Natural killer cell (primary cell): ENCODE measurements around the gene AK9. TPM values are rescaled to one million over a fixed set of nuclear protein-coding genes. Genes with fewer than 3 reads are reported as not detected.
"Not testable (repeated sequence)": the region's sequence is repeated elsewhere in the genome, so short reads cannot be mapped to it uniquely, and the experiment has no call there.

Experiments used
- ATAC-seq, 3 donors: fragments of 150-1000 bp in 2 of 3; fragments of 200-7000 bp in 1 of 3; cut with Tn5 transposase; 1 replicate in 1 of 3; 2 replicates in 2 of 3; pipeline ENCODE4 v1.10.0; 2021; ENCODE audit warnings: mild to moderate bottlenecking in 2 of 3, moderate library complexity in 2 of 3
- DNase-seq, 2 donors: peaks; one replicate each; pipeline versions ENCODE4 v3.0.0 to v3.0.0-alpha.2; 2013 to 2021; ENCODE audit warnings: mixed read lengths in 1 of 2
- H3K27ac ChIP-seq: one replicate; pipeline ENCODE4 v1.5.1; 2013; ENCODE audit warnings: mild to moderate bottlenecking, low read length
- H3K27me3 ChIP-seq: one replicate; pipeline ENCODE4 v1.6.1; 2013; ENCODE audit warnings: low read length; ENCODE audit not compliant: control insufficient read depth, insufficient read depth
- H3K36me3 ChIP-seq: one replicate; pipeline ENCODE4 v1.6.1; 2013; ENCODE audit warnings: low read length; ENCODE audit not compliant: control insufficient read depth, insufficient read depth
- H3K4me1 ChIP-seq: one replicate; pipeline ENCODE4 v1.6.1; 2013; ENCODE audit warnings: low read length; ENCODE audit not compliant: control insufficient read depth, insufficient read depth
- H3K4me3 ChIP-seq: one replicate; pipeline ENCODE4 v1.5.1; 2013; ENCODE audit warnings: low read length
- H3K9me3 ChIP-seq: one replicate; pipeline ENCODE4 v1.6.1; 2013; ENCODE audit warnings: low read length; ENCODE audit not compliant: control insufficient read depth, insufficient read depth
- H3K27ac Mint-ChIP-seq, 2 donors: one replicate each; pipeline ENCODE4 v1.8.0; 2022; ENCODE audit warnings: mild to moderate bottlenecking in 2 of 2, mixed read lengths in 2 of 2, moderate library complexity in 1 of 2
- H3K27me3 Mint-ChIP-seq, 2 donors: one replicate each; pipeline ENCODE4 v1.8.0; 2022; ENCODE audit warnings: low read depth in 2 of 2, mixed read lengths in 2 of 2
- H3K36me3 Mint-ChIP-seq: one replicate; pipeline ENCODE4 v1.8.0; 2022; ENCODE audit warnings: mixed read lengths
- H3K4me1 Mint-ChIP-seq, 2 donors: one replicate each; pipeline ENCODE4 v1.8.0; 2022; ENCODE audit warnings: mixed read lengths in 2 of 2
- H3K4me3 Mint-ChIP-seq: one replicate; pipeline ENCODE4 v1.8.0; 2022; ENCODE audit warnings: mild to moderate bottlenecking, moderate library complexity, mixed read lengths
- H3K9me3 Mint-ChIP-seq, 2 donors: one replicate each; pipeline ENCODE4 v1.8.0; 2022; ENCODE audit warnings: mixed read lengths in 2 of 2
- CTCF ChIP-seq: fragments of 200-600 bp; IDR thresholded peaks from one replicate; pipeline ENCODE4 v1.8.0; 2022; ENCODE audit warnings: antibody characterized with exemption
- WGBS: methylation state at CpG from one replicate; pipeline ENCODE4 v1.1.7; 2013; ENCODE audit warnings: missing lambda C conversion rate; ENCODE audit not compliant: insufficient coverage; 5-methylcytosine and 5-hydroxymethylcytosine counted together
- intact Hi-C: fragments of 100-400 bp; cut with micrococcal nuclease; formaldehyde crosslinking; loops from one replicate; pipeline ENCODE4 v1.14.2; 2022
- total RNA-seq, 4 donors: library from RNA; stranded (reverse); fragments of 120-200 nt in 1 of 4; gene quantifications; one replicate each; pipeline versions ENCODE4 v1.2.3 to v1.2.4, GENCODE V29; 2013 to 2022

Gene AK9
- total RNA-seq, 3 donors from 2014 or later (not counting 1 experiment from before 2014, with no cell fraction given) = 14.0 to 19.2 (median 14.2) TPM

GRCh38 chr6:109714166-109714565, 23.2 kb upstream of the AK9 start:
- H3K27ac ChIP-seq = no peak overlapping the region
- DNase-seq = no peak
- no peak for TF ChIP-seq CTCF
- Mint-ChIP-seq H3K4me3 (peak overlapping the region; percentile 58), H3K27ac (no peak overlapping the region), H3K9me3 (no peaks in the 10 kb centered on the region), H3K4me1 (peaks cover 39 to 47% of the 10 kb centered on the region in 2 donors), H3K36me3 (peaks cover 14% of the 10 kb centered on the region), H3K27me3 (no peaks in the 10 kb centered on the region)
- H3K27me3 ChIP-seq = no peaks in the 10 kb centered on the region
- no peaks in the 10 kb centered on the region for H3K4me1 ChIP-seq
- ATAC-seq = no peak
- WGBS = 91% methylated on average over 1 of the region's 3 CpGs
- H3K9me3 ChIP-seq = no peaks in the 10 kb centered on the region
- peaks cover 20% of the 10 kb centered on the region for H3K36me3 ChIP-seq
- intact Hi-C loops = no loop called here
- H3K4me3 ChIP-seq = no peak overlapping the region

- Mint-ChIP-seq H3K27ac (peak overlapping the region in 1 of 2 donors; percentile 88), H3K4me3 (peak overlapping the region; percentile 84), H3K4me1 (peaks cover 50 to 58% of the 10 kb centered on the region in 2 donors), H3K36me3 (peaks cover 14% of the 10 kb centered on the region), H3K27me3 (no peaks in the 10 kb centered on the region), H3K9me3 (peaks cover 0 to 4% of the 10 kb centered on the region in 2 donors)
- ATAC-seq (no peak), DNase-seq (no peak)
- intact Hi-C loops = no loop called here
- 85% methylated on average over 8 of the region's 8 CpGs for WGBS
- Histone ChIP-seq H3K36me3 (peaks cover 16% of the 10 kb centered on the region), H3K27ac (no peak overlapping the region), H3K4me1 (no peaks in the 10 kb centered on the region), H3K4me3 (no peak overlapping the region), H3K9me3 (no peaks in the 10 kb centered on the region), H3K27me3 (no peaks in the 10 kb centered on the region)
- TF ChIP-seq CTCF = no peak
Measured at GRCh38 chr6:109713097-109713496, 22.1 kb upstream of the AK9 start.

GRCh38 chr6:109708099-109708498, 17.1 kb upstream of the AK9 start:
- not testable (repeated sequence) for H3K9me3 Mint-ChIP-seq, H3K4me3 ChIP-seq, H3K36me3 Mint-ChIP-seq, H3K9me3 ChIP-seq, H3K36me3 ChIP-seq, ATAC-seq, DNase-seq, H3K4me3 Mint-ChIP-seq, H3K27ac ChIP-seq, H3K27me3 ChIP-seq, H3K27me3 Mint-ChIP-seq, H3K4me1 ChIP-seq
- Mint-ChIP-seq H3K4me1 (peaks cover 87 to 92% of the 10 kb centered on the region in 2 donors), H3K27ac (peak overlapping the region; percentile 88 to 93)
- intact Hi-C loops = loop anchor here (5.0 to 10.0 kb wide), 4 partner anchors 183 to 589 kb away; partner anchors contain the start of genes CD164 and CDC40
- 100% methylated on average over 2 of the region's 2 CpGs for WGBS

GRCh38 chr6:109706513-109706912, 15.5 kb upstream of the AK9 start:
- peak overlapping the region; percentile 88 to 93 for H3K27ac Mint-ChIP-seq
- Histone ChIP-seq H3K27me3 (no peaks in the 10 kb centered on the region), H3K4me3 (no peak overlapping the region), H3K36me3 (no peaks in the 10 kb centered on the region), H3K4me1 (peaks cover 9% of the 10 kb centered on the region), H3K27ac (peak overlapping the region; percentile 74), H3K9me3 (no peaks in the 10 kb centered on the region)
- intact Hi-C loops = loop anchor here (5.0 to 10.0 kb wide), 4 partner anchors 182 to 591 kb away; partner anchors contain the start of genes CD164 and CDC40
- no peak for TF ChIP-seq CTCF
- peaks cover 0 to 4% of the 10 kb centered on the region in 2 donors for H3K9me3 Mint-ChIP-seq
- no peaks in the 10 kb centered on the region for H3K36me3 Mint-ChIP-seq
- WGBS = 18% methylated on average over 3 of the region's 6 CpGs
- H3K4me1 Mint-ChIP-seq = peaks cover 87 to 89% of the 10 kb centered on the region in 2 donors
- H3K4me3 Mint-ChIP-seq = peak overlapping the region; percentile 80
- no peak for DNase-seq
- peak; percentile 68 to 83 (median 79) for ATAC-seq
- no peaks in the 10 kb centered on the region for H3K27me3 Mint-ChIP-seq
